Mesothelial cell of epicardium (in vitro differentiated cells): ENCODE results near the gene SCN2B. TPM values are rescaled to one million over a fixed set of nuclear protein-coding genes. Genes with fewer than 3 reads are reported as not detected.

Source experiments
- DNase-seq, 2 experiments: peaks; one replicate each; pipeline ENCODE4 v3.0.0; 2021; ENCODE audit warnings: low spot score in 2 of 2; ENCODE audit not compliant: unreplicated experiment in 2 of 2
- H3K27ac Mint-ChIP-seq: 2 replicates; pipeline ENCODE4 v1.8.0; 2021; ENCODE audit warnings: mixed read lengths
- H3K27me3 Mint-ChIP-seq: 2 replicates; pipeline ENCODE4 v1.8.0; 2021; ENCODE audit warnings: low read depth, mixed read lengths
- H3K36me3 Mint-ChIP-seq: 2 replicates; pipeline ENCODE4 v1.8.0; 2021; ENCODE audit warnings: mixed read lengths
- H3K4me1 Mint-ChIP-seq: 2 replicates; pipeline ENCODE4 v1.8.0; 2021; ENCODE audit warnings: mixed read lengths
- H3K4me3 Mint-ChIP-seq: 2 replicates; pipeline ENCODE4 v1.8.0; 2021; ENCODE audit warnings: mild to moderate bottlenecking, moderate library complexity, mixed read lengths
- H3K9me3 Mint-ChIP-seq: 2 replicates; pipeline ENCODE4 v1.8.0; 2021; ENCODE audit warnings: mixed read lengths
- total RNA-seq: library from RNA; stranded (reverse); gene quantifications from 3 replicates; pipeline ENCODE4 v1.2.1, GENCODE V29; 2021
- TF ChIP-seq, protein P1 (sequence below): fragments of 200-600 bp; sonication (generic); IDR thresholded peaks from one replicate; pipeline ENCODE4 v1.5.0; 2021; ENCODE audit warnings: antibody characterized with exemption; ENCODE audit not compliant: unreplicated experiment

Gene SCN2B
- total RNA-seq, 1 donor from 2014 or later: 2.3 TPM

DNA sequence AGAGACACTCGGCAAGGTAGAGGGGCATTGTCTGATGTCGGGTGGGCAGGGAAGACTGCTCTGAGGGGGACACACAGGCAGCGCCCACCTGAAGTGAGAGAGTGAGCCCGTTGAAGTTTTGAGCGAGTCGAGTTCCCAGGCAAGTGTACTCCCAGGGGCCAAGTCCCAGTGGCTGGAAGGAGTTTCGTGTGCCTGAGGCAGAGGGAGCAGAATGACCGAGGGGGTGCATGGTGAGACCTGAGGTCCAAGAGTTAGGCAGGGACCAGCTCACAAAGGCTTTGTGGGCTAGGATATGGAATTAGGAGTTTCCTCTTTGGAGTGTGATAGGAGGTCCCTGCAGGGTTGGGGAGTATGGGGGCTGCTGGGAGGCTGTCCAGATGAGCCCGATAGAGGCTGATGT lies 6.2 kb downstream of the SCN2B start:
- H3K27ac Mint-ChIP-seq: no peak overlapping the region
- peaks cover 82% of the 10 kb centered on the region for H3K27me3 Mint-ChIP-seq

DNA sequence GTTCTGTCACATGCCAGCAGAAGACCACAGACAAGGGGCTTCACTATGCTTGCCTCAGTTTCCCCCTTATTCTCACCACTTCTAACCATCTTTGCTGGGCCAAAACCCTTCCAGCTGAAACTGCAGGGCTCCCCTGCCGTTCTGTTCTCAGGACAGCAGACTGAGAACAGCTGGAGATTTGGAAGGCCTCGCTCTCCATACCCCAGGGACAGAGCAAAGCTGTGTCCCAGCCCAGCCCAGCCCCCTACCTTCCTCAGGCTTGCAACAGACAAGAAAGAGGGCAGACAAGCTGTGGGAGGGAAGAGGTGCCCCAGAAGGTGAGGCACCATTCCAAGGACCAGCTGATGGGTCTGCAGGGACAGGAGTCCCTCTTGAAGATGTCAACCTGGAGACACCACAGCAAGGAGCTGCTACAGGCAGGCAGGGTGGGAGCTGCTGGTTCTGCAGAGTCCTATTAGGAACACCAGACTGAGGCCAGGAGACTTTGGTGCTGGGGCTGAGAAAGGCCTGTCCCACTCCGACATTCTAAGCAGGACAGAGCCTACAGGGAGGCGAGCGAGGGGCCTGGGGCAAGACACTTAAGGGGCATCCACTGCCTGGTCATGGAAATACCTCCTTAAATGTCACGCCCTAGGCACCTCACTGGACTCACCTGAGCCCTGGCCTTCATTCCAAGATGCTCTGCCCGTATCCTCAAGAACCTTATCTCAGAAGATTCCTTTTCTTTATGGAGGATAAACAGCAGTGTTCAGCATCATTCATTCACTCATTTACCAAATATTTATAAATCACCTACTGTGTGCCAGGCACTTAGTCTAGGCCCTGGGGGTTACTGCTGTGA lies 6.9 kb downstream of the SCN2B start:
- peaks cover 7% of the 10 kb centered on the region for H3K4me1 Mint-ChIP-seq
- TF ChIP-seq, protein P1, sequence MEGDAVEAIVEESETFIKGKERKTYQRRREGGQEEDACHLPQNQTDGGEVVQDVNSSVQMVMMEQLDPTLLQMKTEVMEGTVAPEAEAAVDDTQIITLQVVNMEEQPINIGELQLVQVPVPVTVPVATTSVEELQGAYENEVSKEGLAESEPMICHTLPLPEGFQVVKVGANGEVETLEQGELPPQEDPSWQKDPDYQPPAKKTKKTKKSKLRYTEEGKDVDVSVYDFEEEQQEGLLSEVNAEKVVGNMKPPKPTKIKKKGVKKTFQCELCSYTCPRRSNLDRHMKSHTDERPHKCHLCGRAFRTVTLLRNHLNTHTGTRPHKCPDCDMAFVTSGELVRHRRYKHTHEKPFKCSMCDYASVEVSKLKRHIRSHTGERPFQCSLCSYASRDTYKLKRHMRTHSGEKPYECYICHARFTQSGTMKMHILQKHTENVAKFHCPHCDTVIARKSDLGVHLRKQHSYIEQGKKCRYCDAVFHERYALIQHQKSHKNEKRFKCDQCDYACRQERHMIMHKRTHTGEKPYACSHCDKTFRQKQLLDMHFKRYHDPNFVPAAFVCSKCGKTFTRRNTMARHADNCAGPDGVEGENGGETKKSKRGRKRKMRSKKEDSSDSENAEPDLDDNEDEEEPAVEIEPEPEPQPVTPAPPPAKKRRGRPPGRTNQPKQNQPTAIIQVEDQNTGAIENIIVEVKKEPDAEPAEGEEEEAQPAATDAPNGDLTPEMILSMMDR: no peak
- DNase-seq: no peak
- H3K27me3 Mint-ChIP-seq: peaks cover 85% of the 10 kb centered on the region
- no peak overlapping the region for H3K4me3 Mint-ChIP-seq
- H3K27ac Mint-ChIP-seq: no peak overlapping the region
- H3K9me3 Mint-ChIP-seq: no peaks in the 10 kb centered on the region
- H3K36me3 Mint-ChIP-seq: no peaks in the 10 kb centered on the region

More for the DNA sequence above, 6.2 kb downstream of the SCN2B start:
- no peaks in the 10 kb centered on the region for H3K36me3 Mint-ChIP-seq
- H3K4me3 Mint-ChIP-seq: no peak overlapping the region
- TF ChIP-seq, protein P1: no peak
- no peaks in the 10 kb centered on the region for H3K9me3 Mint-ChIP-seq
- H3K4me1 Mint-ChIP-seq: peaks cover 14% of the 10 kb centered on the region
- no peak for DNase-seq

- no peaks in the 10 kb centered on the region for H3K9me3 Mint-ChIP-seq
- H3K4me3 Mint-ChIP-seq: no peak overlapping the region
- TF ChIP-seq, protein P1: no peak
- no peak overlapping the region for H3K27ac Mint-ChIP-seq
- no peaks in the 10 kb centered on the region for H3K36me3 Mint-ChIP-seq
- DNase-seq: no peak
- peaks cover 89% of the 10 kb centered on the region for H3K27me3 Mint-ChIP-seq
- peaks cover 4% of the 10 kb centered on the region for H3K4me1 Mint-ChIP-seq
These were observed 7.7 kb downstream of the SCN2B start for GRCh38 chr11:118168751-118169150.

DNA sequence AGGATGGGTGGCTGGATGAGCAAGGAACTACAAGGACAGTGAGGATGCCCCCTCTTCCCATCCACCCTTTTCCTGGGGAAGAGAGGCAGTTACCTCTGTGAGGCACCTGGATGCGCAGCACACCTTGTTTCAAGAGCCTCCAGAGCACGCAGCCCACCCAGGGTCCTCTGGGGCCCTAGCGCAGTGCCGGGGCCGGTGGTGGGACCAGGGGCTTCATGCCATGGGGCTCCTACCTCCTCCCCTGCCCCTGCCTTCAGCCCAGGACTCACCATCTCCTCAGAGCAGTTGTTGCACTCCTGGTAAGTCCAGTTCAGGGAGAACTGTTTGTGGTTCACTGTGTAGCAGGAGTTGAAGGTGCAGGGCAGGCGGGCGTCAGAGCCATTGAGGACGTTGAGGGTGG lies 8.1 kb downstream of the SCN2B start:
- Mint-ChIP-seq H3K36me3 (no peaks in the 10 kb centered on the region), H3K27me3 (peaks cover 90% of the 10 kb centered on the region), H3K9me3 (no peaks in the 10 kb centered on the region), H3K27ac (no peak overlapping the region), H3K4me1 (peaks cover 4% of the 10 kb centered on the region), H3K4me3 (no peak overlapping the region)
- no peak for DNase-seq
- TF ChIP-seq, protein P1: no peak

GRCh38 chr11:118167906-118168305 lies 8.5 kb downstream of the SCN2B start:
- Mint-ChIP-seq H3K27me3 (peaks cover 90% of the 10 kb centered on the region), H3K27ac (no peak overlapping the region), H3K4me3 (no peak overlapping the region), H3K9me3 (no peaks in the 10 kb centered on the region), H3K36me3 (no peaks in the 10 kb centered on the region), H3K4me1 (peaks cover 4% of the 10 kb centered on the region)
- TF ChIP-seq, protein P1: no peak
- DNase-seq: no peak
